Stimulated activated CD4-positive, alpha-beta T cell treated with anti-CD3 and anti-CD28 coated beads, Interleukin-4, amount 100 ng/mL, for 4 hours (primary cell): Measurements from ENCODE around the gene AMIGO3.
"Not testable (repeated sequence)": the region's sequence is repeated elsewhere in the genome, so short reads cannot be mapped to it uniquely, and the experiment has no call there.

Experiments
- DNase-seq, 2 experiments: peaks; one replicate each; pipeline ENCODE4 v3.0.0-alpha.2; 2020

The AMIGO3 gene

DNA sequence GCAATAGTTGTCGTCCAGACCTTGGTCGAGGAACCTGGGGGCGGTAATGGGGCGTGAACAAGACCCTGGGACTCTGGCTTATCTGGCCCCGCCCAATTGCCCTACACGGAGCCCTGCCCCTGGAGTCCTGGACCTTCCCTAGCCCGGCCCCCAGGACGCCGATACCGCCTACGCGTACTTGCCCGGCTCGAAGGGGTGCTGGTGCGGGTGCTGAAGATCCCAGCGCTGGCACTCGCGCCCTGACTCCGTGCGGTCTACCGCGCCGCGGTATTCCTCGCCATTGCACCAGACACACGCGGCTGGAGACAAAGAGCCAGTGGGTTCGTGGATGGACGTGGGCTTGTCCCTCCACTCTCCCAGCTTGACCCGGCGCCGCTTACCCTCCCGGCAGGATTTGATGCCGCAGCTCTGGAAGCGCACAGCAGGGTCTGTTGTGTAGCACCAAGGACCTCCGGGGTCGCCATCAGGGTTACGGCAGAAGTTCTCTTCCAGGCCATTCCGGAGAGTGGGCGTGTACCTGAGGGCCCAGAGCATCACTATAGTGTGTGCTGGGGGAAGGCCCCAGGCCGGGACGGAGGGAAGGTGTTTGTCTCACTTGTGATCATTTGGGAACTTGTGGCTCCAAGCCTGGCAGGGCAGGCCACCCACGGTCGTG is 32.6 kb downstream of the AMIGO3 start:
- DNase-seq: peak; percentile 34 to 43

DNA sequence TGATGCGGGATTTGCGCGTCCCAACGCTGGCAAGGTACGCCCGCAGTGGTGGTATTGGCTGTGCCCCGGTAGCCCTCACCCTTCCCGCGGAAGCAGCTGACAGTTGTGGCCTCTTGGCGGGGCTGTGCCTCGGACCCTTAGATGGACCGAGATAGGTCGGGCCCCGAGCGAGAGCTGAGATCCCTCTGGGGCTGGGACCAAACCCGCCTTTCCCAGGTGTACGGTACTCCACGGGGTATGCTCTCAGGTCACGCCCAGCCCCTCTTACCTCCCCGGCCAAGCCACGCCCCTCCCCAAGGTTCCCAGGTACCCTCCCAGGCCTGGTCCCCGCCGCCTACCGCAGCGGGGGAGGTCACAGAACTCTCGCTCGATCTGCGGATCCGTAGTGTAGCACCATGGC is 33.1 kb downstream of the AMIGO3 start:
- DNase-seq: peak; percentile 31 to 34

DNA sequence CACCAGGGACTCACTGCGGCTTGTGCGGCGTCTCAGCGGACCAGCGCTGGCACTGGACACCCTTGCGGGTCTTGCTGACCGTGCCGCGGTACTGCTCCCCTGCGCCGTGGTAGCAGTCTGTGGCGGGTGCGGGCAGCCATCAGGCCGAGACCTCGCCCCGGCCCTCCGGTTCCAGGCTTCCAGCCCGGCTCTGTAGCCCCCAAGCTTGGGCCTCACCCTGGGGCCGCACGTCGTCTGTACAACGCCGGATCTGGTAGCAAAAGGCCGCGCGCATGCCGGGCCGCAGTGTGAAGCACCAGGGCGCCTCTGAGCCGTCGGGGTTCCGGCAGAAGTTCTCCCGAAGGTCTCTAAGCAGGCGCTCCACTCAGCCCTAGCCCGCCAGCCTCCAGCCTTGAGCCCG is 33.6 kb downstream of the AMIGO3 start:
- not testable (repeated sequence) for DNase-seq

DNA sequence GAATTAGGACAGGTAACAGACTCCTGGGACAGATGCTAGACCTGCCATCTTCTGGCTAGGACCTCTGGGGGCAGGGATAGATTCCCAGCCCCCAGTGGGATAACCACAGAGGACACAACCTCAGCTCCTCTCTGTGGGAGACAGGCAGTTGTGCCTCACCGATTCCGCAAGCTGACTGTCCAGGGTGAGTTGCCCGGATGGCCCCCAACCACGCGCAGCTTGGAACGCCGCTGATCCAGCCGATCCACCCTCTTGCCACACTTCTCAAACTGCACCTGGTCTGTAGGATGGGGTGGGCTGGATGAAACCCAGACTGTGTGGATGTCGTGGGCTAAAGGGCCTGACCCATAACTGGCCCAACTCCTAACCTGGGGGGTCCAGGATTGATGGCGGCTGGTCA is 34.4 kb downstream of the AMIGO3 start:
- DNase-seq: not testable (repeated sequence)

DNA sequence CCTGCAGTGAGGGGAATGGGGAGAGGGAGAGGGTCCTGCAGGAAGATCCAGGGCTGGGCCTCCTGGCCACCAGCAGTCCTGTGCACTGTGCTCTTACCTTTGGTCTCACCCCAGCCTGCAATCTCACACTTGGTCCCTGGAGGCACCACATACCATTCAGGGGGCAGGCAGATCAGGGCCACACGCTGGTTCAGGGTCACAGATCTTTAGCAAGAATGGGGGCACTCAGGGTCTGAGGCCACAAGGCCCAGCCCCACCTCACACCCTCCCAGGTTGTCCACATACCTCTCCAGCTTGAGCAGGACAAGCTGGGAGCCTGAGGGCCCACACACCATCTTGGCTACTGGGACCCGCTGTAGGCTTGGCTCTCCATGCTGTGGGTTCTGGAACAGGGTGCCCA is 35.0 kb downstream of the AMIGO3 start:
- not testable (repeated sequence) for DNase-seq

DNA sequence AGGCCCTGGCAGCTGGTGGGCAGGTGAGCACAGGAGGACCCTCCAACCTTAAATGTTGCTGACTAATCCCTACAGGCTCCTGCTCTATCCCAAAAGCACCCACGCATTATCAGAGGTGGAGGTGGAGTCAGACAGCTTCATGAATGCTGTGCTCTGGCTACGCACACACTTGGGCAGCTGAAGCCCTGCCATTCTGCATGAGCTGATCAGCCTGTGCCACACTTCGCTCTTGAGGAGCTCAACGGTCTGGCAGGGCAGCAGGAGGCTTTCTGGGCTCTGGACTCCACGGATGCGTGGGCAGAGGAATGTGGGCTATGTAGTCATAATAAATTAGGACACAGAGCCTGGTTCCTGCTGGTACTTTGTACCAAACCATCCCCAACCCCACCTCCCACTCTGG is 36.3 kb downstream of the AMIGO3 start:
- no peak for DNase-seq

DNA sequence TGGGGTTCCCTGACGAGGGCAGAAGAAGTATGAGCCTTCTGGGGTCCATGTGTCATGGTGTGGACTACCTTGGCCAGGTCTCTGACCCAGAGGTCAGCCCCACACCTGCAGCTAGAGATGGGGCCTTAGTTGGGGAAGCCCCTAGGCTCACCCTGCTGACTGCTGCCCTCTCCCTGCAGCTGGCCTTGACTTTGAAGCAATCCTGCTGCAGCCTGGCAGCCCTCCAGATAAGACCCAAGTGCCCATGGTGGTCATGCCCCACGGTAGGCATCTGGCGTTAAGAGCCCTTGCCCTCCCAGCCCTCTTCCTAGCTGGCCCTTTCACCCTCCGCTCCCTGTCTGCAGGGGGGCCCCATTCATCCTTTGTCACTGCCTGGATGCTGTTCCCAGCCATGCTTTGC is 37.9 kb downstream of the AMIGO3 start:
- DNase-seq: no peak

DNA sequence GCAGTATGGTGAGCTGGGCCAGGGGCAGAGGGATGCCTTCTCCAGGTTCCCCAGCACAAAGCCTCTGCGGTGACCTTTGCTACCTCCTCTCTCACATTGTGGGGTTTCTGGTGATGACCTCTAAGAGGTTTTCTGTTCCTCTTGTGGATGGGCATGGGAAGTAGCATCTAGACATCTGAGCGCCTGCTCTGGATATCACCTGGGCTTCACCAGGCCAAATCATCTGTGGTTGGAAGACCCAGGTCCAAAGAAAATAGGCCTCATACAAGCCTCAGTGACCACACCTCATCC is 38.3 kb downstream of the AMIGO3 start:
- no peak for DNase-seq

DNA sequence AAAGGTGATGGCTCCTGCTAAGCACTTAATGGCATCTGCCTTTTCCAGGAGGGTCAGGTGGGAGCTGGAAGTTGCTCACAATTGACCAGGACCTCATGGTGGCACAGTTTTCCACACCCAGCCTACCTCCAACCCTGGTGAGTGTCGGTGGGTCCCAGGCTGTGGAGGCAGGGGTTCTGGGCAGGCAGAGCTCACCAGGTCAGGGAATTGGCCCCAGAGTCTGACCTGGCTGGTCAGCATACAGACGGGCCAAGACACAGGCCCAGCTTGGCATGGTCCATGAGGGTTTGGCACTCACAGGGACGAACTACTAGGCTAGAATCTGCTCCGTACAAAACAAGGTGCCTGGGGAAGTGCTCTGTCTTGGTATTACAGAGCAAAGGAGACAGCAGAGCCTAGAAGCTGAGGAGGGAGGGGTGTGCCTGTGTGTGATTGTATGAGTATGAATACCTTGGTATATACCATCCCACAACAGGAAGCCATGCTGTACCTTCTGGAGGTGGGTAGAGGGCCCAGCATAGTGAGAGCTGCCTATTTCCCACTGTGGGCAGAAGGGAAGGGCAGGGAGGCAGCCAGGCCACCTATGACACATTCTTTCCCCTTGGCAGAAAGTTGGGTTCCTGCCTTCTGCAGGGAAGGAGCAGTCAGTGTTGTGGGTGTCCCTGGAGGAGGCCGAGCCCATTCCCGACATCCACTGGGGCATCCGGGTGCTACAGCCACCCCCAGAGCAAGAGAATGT is 38.8 kb downstream of the AMIGO3 start:
- DNase-seq: no peak

DNA sequence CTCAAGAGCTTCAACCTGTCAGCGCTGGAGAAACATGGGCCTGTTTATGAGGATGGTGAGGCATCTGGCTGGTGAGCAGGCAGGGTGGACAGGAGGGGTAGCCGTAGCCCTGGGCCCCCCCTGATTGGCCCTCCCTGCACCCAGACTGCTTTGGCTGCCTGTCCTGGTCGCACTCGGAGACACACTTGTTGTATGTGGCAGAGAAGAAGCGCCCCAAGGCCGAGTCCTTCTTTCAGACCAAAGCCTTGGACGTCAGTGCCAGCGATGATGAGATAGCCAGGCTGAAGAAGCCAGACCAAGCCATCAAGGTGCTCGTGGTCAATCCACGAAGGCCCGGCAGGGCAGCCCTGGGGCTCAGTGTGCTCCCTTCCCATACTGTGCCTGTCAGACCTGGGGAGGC is 43.6 kb downstream of the AMIGO3 start:
- DNase-seq: no peak

DNA sequence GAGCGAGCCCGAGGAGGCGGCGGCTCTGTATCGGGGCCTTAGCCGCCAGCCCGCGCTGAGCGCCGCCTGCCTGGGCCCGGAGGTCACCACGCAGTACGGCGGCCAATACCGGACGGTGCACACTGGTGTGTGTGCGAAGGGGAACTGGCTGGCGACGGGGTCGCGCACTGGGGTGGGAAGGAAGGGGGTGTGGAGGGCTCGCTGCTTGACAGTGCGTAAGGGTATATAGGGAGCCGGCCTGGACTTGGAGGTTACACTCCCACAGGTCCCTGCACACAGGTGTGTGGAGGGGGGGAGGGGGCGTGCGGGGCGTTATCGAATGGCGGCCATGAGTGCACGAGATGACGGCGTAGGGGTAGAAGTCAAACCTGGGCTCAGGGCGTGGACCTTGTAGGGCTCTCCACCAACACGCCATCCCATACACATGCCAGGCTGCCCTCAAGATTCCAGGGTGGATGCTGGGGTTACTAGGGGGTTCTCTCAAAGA is 44.9 kb downstream of the AMIGO3 start:
- DNase-seq: peak; percentile 34

DNA sequence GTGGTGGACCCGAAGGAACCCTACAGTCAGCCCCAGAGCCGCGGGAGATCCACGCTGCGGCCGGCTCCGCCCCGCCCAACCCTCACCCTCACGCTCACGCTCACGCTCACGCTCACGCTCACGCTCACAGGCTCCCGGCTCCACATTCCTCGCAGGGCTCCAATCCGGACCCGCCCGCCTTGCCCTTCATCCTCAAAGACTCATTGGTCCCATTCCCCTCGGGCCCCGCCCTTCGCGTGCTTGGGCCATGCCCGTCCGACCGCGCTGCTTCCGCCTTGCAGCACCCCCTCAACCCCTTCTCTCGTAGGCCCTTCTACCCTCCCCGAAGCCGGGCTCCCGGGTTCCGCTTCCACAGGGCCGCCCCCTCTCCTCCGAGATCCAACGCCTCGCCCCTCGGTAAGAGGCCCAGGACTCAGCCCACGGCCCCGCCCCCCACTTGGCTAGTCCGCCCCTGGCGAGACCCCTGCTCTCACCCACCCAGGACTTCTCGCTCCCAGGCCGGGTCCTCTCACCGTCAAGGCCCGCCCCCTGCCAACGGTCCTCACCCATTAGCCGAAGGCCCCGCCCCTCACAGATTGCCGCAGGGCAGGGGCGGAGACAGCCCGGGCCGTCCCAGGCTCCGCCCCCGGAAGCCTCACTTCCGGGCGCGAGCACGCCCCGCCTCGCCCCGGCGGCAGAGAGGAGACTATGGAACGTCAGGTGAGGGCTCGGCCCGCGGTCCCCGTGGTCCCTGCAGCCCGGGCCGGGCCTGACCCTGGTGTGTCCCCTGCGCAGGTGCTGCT is 45.6 kb downstream of the AMIGO3 start, which contains the start of gene APEH:
TSS of gene APEH (plus strand) at position 637 of the 782 bp plus-strand sequence. CDS start at position 688, 51 bp downstream.
- peak; percentile 97 to 98 for DNase-seq

DNA sequence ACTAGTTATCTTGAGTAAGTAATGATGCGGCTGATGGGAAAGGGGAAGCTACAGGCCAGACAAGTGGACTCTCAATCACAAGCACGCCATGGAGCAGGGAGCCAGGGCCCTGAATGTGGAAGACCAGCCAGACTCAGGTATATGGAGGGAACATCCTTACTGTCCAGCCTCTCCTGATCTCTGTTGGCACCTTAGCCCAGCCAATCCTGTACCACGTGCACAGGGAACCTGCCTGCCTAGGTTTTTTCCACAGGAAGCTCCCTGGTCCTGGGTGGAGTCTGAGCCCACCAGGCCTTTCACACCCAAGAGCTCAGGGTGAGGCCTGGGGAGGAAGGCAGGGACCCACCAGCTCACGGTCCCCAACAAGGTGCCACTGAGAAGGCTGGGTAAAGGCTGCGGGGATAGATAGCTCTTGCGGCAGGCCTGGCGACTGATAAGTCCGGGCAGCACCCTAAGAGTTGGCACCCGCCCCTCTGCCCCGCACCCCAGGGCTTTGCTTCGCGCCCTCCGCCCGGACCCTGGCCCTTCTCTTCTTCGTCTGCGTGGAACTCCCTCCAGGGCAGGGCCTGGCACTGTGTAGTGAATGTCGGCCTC is 46.3 kb downstream of the AMIGO3 start:
- no peak for DNase-seq

DNA sequence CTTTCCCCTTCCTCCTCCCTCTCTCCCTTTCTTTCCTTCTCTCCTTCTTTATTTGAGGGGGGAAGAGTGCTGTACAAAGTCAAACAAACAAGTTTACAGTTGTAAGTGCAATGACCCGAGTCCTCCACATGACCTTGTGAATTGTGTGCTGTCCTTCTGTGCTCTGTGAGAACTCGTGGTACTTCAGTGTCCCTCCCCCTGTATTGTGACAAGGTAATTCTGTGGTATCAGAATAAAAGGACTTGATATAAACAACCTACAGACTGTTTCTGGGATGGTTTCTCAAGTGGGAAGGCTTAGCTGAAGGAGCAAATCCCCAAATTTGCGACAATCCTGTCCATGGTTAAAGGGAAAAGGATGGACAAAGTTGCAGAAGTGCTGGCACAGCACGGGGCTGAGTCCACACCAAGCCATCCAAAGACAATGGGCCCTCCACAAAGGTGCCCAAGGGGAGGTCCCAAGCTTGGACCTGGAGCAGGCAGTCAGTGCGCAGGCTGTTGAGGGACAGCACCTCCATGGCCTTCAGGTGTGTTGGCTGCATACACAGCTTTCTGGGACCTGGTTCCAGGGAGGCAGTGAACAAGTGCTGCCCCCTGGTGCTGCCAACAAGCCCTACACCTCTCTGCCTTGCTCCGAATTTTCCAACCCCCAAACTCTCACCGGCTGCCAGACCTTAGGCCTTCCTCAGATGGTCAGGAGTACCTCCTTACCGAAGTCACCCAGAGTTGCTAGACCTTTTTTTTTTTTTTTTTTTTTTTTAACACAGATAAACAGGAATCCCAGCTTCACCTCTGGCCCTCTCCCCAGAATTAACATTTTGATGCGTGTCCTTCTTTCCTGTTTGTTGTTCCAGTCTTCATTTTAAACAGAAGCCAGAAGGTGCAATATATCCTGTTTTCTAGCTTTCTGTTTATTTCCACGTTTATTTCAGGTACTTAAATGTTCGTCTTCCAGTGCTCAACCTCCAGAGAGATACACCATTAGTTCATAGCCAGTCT is 47.9 kb downstream of the AMIGO3 start:
- peak; percentile 61 to 68 for DNase-seq

DNA sequence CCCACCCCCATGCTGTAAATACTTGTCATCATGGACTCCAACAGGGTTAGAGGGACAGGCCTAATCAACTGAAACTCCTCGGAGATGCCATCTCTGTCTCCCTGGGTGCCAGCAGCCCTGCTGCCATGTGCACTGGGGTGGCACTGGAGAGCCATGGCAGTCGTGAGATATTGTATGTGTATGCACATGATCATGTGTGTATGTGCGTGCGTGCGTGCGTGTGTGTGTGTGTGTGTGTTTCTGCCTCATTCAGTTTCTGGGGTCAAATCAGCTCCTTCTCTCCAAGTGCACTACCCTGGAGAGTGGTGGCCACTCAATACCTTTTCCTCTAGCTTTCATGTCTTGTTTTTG is 48.6 kb downstream of the AMIGO3 start:
- DNase-seq: no peak

DNA sequence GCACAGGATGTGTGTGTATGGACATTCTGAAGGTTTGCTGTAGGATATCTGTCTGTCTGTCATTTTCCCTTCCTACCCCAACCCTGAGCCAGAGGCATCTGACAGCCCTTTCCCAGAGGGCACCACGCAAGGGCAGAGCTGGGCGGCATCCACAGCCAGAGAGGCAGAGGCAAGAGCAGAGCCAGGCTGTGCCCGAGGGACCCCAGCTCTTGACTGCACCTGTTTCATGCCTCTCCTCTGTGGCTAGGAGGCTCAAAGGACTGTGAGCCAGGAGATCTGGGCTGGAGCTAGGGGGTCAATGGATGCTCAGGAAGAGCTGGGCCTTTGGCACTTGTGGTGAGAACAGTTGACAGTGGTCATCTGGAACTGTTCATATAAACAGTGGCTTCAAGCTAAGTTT is 50.1 kb downstream of the AMIGO3 start:
- DNase-seq: no peak

DNA sequence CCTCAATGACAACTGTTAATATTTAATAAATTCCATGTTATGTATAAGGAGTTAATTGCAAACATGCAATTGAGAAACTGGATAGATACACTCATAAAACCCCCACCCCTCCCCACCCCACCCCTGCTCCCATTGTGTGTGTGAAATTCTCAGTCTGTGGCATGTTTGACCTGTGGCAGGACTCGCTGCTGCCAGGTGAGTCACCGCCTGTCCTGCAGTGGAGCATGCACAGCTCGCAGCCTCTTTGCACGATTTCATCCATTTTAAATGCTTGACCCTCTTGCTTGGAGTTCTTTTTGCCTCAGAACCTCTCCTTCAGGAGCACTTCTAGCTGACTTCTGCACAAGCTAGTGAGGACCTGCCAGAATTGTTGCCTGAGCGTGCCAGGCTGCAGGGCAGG is 50.6 kb downstream of the AMIGO3 start:
- no peak for DNase-seq

DNA sequence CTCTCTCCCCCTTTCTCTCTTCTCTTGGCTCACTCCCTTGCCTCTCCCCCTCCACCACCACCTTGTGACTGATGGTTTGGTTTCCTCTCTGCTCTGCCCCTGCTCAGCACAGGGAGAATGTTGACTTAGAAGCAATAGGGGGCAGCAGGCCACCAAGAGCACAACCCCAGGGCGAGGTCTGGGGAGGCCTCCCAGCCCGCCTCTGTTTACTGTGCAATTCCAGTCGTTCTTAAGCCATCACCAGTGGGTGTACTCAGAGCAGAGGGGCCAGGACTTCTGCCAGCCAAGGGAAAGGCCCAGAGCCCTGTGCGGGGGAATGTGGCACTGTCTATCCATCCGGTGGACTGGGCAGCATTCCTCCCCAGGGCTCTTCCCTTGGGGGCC is 51.1 kb downstream of the AMIGO3 start:
- DNase-seq: no peak

DNA sequence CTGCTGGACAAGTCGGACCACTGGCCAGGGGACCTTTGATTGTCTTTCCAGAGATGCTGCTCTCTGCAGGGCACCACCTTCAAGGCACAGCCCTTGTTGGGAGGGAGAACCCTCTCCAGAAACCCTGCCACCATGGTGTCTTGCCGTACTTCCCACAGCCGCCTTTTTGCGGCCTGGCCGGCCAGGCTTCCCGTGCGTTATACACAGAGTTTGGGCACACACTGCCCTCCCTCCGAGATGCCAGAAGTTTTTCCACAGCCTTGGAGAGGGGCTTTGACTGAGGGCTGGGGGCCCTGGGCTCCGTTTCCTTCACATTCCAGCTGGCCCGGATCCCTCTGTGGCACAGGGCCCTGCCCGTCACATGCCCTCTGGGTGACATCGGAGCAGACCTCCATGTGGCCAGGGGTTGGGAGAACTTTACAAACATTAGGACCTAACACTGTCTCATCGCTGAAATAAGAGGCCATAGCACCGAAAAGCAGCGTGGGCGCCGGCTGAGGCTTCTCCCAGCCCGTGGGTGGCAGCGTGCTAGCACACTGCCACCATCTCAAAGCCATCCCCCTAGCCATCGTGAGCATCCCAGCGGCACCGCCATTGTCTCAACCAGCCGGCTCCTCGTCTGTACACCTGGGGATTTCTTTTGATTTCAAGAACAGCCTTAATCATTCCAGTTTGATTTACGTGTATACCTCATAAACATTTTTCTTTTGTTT is 51.6 kb downstream of the AMIGO3 start:
- no peak for DNase-seq
